ENCODE measurements around the gene FOXC1.

The FOXC1 gene

GRCh38 chr6:1643830-1644445, 34.2 kb downstream of the FOXC1 start:
- DNase-seq (ENCODE audit: low read depth) = no peak

- DNase-seq (ENCODE audit: low read depth) = no peak
These were observed 34.9 kb downstream of the FOXC1 start for GRCh38 chr6:1644516-1645060.

- DNase-seq (ENCODE audit: low read depth) = no peak
These were observed 35.9 kb downstream of the FOXC1 start for GRCh38 chr6:1645466-1646185.

- no peak for DNase-seq (ENCODE audit: low read depth)
These were observed 41.6 kb downstream of the FOXC1 start for GRCh38 chr6:1651362-1651761.

DNA sequence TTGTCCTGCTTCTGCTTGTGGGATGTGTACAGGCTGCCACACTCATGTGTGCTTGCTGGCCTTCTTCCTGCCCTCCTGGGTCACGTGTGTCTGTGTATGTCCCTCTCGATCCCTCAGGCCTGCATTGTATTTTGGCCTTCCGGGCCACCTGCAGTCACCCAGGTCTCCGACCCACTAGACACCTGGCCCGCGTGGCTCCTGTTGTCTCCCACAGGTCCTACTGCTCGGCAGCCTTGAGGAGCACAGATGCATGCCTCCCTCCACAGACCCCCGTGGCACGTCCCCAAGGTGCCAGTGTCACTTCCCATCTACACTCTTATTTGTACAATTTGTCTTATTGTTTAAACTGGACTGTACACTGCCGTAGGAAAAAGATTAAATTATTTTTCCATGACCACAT, 43.1 kb downstream of the FOXC1 start:
- no peak for DNase-seq (ENCODE audit: low read depth)

DNA sequence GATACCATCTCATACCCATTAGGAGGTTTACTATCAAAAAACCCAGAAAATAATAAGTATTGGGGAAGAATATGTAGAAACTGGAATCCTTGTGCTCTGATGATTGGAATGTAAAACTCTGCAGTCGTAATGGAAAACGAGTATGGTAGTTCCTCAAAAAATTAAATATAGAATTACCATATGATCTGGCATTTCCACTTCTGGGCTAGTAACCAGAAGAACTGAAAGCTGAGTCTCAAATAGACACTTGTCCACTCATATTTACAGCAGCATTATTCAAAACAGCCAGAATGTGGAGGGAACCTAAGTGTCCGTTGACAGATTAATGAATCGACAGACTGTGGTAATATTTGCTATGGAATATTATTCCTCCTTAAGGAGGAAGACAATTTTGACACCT, 44.3 kb downstream of the FOXC1 start:
- DNase-seq (ENCODE audit: low read depth) = no peak

- no peak for DNase-seq (ENCODE audit: low read depth)
These were observed 47.5 kb downstream of the FOXC1 start for GRCh38 chr6:1657116-1657770.

GRCh38 chr6:1657771-1658165, 48.1 kb downstream of the FOXC1 start:
- no peak for DNase-seq (ENCODE audit: low read depth)

GRCh38 chr6:1658212-1659005, 48.7 kb downstream of the FOXC1 start:
- DNase-seq (ENCODE audit: low read depth) = no peak

DNA sequence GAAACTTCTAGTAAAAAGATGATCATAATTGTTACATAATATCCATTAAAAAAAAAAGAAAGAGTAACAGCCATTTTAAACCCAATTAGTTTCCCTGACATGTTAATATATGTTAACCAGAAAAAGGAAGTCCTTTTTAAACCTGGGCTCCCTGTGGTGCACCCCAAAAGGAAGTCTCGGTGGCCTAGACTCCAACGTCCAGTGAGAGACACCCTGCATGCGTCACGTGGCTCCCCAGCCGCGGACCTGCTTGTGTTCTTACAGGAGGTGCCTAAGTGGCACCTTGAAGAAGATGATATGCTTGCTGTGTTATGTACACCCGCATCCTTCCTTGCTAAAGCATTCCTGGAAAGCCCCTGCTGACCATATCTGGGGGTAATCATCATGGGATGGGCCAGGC, 50.1 kb downstream of the FOXC1 start:
- DNase-seq (ENCODE audit: low read depth) = no peak

- DNase-seq (ENCODE audit: low read depth) = no peak
These were observed 52.8 kb downstream of the FOXC1 start for GRCh38 chr6:1662534-1662933.
